GM19372 (cell line): ENCODE results near the gene WBP1.
"Not testable (repeated sequence)": the region's sequence is repeated elsewhere in the genome, so short reads cannot be mapped to it uniquely, and the experiment has no call there.

ENCODE experiments used
- ATAC-seq: cut with Tn5 transposase; IDR thresholded peaks from one replicate; pipeline ENCODE4 v1.9.1; 2021; ENCODE audit warnings: mild to moderate bottlenecking, low read depth, moderate library complexity; ENCODE audit not compliant: unreplicated experiment

Gene WBP1

GRCh38 chr2:74458132-74458937, at the start of gene WBP1:
Gene WBP1 (plus strand): TSS chr2:74458438. CDS start chr2:74458603, 165 bp downstream.
- ATAC-seq = peak; percentile 76

- no peak for ATAC-seq
Observed at GRCh38 chr2:74413001-74413698, 45.1 kb upstream of the WBP1 start.

GRCh38 chr2:74414441-74414840, 43.8 kb upstream of the WBP1 start:
- ATAC-seq = no peak

DNA sequence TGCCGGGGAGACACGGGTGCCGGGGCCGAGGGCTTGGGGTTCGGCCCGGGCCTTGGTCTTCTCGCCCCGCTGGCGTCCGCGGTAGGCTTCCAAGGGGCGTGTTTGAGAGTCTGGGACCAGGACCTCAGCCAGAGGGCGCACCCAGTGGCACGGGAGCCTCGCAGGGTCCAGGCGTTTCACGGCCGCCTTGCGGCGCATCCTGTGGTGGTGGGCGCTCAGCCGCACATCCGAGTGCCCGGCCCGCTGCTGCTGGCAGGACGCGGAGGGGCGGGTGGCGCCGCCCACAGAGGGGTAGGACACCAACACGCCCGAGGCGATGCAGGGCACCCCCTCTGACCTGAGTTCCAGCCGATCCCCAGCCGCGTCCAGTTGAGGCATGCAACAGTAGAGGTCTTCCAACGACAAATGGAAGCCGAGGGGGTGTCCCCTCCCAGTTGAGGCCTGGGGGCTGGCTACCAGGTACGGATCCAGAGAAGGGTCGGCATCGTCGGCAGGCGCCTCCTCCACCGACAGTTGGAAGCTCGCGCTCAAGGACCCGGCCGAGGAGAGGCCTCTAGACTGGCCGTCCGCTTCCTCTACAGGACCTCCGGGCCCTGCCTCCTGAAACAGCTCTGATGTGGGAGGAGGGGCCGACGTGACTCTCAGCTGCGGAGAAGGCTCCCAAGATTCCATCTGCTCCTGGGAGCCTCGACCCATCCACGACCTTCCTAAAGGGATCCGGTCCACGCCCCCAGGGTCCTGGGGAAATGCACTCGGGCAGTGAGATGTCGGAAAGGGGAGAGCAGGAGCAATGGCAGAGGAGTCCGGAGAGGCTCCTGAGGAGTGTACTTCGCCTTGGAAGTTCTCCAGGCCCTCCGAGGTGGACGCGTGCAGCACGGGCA, 43.1 kb upstream of the WBP1 start:
- ATAC-seq = no peak

DNA sequence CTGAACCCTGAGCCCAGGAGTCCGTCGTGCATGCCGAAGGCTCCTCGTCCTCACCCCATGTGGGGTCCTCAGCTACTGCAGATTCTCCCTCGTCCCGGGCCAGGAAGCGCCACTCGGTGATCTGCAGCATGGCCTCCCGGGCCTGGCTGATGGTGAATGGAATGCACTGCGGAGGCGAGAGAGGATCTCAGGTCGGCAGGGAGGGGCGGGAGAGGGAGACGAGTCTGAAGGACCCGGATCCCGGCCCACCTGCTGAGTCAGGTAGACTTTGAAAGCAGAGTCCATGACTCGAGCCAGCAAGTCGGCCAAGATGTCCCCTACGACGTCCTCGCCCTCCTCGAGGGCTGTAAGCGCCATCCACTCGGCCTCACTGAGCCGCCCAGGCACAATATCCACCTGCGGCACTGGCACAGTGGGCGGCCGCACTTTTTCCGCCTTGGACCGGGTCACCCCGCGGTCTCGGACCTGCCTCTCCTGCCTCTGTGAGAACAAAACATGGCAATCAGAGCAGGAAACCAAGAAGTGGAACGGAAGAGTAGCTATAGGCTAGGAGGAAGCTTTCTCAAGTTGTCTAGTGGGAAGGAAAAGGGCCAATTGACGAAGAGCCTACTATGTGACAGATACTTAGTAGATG, 42.4 kb upstream of the WBP1 start:
- ATAC-seq = no peak

- ATAC-seq = no peak
Observed at GRCh38 chr2:74416778-74417177, 41.5 kb upstream of the WBP1 start.

- no peak for ATAC-seq
Observed at GRCh38 chr2:74417197-74417596, 41.0 kb upstream of the WBP1 start.

GRCh38 chr2:74417763-74418162, 40.5 kb upstream of the WBP1 start:
- no peak for ATAC-seq

GRCh38 chr2:74418312-74418711, 39.9 kb upstream of the WBP1 start:
- no peak for ATAC-seq

DNA sequence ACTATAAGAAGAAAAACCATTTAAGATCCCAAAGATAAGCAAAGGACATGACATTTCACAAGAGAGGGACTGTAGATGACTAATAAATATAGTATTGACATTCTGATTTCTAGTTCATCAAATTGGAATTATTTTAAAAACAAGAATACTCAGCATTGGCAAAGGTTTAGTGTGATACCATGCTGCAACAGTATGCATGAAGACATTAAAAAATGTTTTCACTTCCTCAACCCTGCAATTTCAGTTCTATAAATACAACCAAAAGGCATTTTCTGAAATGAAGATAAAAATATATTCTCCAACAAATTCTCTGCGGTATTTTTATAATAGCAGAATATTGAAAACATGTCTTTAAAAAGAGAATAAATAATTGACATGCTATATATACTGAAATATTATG, 38.9 kb upstream of the WBP1 start:
- no peak for ATAC-seq

- ATAC-seq = no peak
Observed at GRCh38 chr2:74420006-74420405, 38.2 kb upstream of the WBP1 start.

GRCh38 chr2:74420443-74421103, 37.7 kb upstream of the WBP1 start:
- ATAC-seq = not testable (repeated sequence)

DNA sequence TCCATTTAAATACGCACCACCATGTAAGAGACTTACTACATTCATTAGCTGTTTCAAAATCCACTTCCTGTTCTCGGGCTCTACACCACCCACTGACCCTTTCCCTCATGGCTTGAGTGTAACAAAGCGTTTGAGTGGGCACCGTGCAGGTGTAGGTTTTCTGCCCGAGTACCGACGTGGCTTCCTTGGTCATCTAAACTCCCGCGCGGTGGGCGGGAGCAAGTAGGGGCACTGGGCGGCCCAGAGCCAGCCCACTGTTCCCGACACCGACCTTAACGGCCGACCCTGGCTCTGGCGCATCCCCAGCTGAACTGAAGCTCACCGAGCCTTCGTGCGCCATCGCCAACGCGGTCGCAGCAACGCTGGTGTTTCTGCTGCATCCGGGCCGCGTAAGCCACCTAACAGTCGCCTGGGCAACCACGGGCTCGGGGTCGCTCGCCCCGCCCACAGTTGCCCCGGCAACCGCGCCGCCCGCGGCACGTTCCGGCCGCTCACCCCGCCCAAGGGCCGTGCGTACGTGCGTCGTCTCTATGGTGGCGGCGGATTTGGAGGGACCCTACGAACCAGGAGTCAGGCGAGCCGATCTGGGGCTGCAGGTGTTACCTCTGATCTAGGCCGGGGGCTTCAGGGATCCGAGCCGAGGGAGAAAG, 36.9 kb upstream of the WBP1 start, which contains the start of the genes C2orf81 and WDR54:
TSS of gene C2orf81 (minus strand) at position 399 of the 650 bp plus-strand sequence. CDS start at position 340, 59 bp downstream.
TSS of gene WDR54 (plus strand) at position 510 of the 650 bp plus-strand sequence. CDS start 424 bp downstream, outside the sequence.
- peak; percentile 89 for ATAC-seq

DNA sequence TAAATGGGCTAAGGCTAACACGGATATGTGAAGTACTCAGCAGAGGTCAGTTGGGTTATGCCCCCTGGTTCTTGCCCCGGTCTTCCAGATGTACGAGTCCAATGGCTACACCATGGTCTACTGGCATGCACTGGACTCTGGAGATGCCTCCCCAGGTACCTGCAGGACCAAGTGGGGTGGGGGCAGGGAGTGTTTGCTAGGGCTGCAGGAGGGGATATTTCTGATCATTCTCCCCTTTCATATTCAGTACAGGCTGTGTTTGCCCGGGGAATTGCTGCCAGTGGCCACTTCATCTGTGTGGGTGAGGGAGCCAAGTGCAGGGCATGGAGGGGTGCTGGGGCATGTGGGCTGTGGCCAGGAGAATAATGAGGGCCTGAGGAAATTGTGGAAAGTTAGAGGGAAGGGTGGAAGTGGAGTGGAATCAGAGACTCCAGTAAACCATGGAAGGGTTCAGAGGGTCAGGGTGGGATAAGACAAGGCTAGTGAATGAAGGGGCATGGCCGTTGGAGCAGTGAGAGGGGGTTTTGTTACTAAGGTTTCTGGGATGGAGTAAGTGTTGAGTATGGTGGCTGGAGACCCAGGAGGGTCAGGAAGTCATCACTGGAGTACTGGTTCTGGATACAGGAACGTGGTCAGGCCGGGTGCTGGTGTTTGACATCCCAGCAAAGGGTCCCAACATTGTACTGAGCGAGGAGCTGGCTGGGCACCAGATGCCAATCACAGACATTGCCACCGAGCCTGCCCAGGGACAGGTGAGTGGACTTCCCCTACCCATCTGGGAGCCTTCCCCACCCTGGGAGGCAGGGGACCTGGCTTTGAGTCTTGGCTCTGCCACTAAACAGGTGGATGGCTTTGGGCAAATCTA, 34.8 kb upstream of the WBP1 start:
- no peak for ATAC-seq

DNA sequence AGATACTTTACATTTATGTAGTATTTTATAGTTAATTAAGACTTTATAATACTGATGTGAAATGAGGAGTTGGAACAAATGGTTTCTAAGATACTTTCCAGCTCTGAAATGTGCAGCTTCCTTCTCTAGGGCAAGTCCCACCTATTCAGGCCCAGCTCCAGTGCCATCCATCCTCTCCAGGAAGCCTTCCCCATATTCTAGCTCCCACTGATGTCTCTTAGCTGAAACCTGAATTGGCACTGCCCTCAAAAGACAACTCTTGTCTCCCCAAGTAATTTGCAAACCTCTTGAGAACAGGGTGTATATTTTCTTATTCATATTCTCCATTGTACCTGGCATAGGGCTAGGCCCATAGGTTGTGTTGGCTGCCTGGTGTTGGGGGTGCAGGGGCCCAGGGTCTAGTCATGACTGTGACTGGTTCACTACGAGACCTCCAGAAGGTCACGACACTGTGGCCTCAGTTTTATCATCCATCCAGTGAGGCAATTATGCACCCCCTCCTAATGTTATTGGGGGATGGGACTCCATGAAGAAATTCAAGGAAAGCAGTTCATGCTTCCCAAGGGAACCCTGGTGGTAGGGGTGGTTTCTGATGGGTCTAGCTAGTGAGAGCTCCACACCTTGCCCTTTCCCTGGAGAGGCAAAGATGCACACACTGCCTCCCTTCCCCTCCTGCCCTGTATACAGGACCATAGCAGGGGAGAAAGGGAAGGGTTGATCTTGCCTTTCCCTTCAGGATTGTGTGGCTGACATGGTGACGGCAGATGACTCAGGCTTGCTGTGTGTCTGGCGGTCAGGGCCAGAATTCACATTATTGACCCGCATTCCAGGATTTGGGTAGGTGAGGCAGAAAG, 33.9 kb upstream of the WBP1 start:
- ATAC-seq = no peak

DNA sequence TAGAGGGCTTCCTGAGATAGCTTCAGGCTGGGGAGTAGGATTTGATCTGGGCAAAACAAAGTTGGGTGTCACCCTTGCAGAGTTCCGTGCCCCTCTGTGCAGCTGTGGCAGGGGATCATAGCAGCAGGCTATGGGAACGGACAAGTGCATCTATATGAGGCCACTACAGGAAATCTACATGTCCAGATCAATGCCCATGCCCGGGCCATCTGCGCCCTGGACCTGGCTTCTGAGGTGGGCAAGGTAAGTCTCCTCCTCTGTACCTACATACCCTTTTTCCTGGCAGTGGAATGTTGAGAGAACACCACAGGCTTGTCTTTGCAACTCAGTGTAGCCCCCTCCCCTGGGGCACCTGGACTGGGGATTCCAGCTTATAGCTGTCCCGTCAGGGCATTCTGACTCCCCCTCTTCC, 33.2 kb upstream of the WBP1 start:
- ATAC-seq = no peak

GRCh38 chr2:74425523-74425922, 32.7 kb upstream of the WBP1 start:
- ATAC-seq = no peak
